ENCODE measurements around the gene ARL8B. TPM values are rescaled to one million over a fixed set of nuclear protein-coding genes. Genes with fewer than 3 reads are reported as not detected.

ARL8B gene
- total and polyA plus RNA-seq, 2 donors (not counting 1 experiment from before 2014, with no cell fraction given): 14.5 to 67.3 TPM

- no peaks in the 10 kb centered on the region for H3K9me3 Mint-ChIP-seq (ENCODE audit: insufficient read depth)
Measured at GRCh38 chr3:5212628-5213573, 90.8 kb downstream of the ARL8B start.

More at GRCh38 chr3:5212628-5213573, 90.8 kb downstream of the ARL8B start:
- WGBS (ENCODE audit: insufficient coverage): 99% methylated on average over 8 of the region's 9 CpGs
- no peak overlapping the region for H3K4me3 ChIP-seq (ENCODE audit: control extremely low read depth in 1 of 5, extremely low read depth in 1 of 5, insufficient read depth in 1 of 5, low read depth in 2 of 5, low read length in 4 of 5)
- intact Hi-C loops (cut with micrococcal nuclease): no loop called here
- ATAC-seq (ENCODE audit: low read depth) (no peak), DNase-seq (no peak)
- no peak overlapping the region for H3K27ac ChIP-seq (ENCODE audit: low read length in 2 of 2)
- Mint-ChIP-seq H3K4me1 (no peaks in the 10 kb centered on the region), H3K4me3 (no peak overlapping the region), H3K27me3 (no peaks in the 10 kb centered on the region), H3K27ac (peak overlapping the region; percentile 34)
- ChIA-PET POLR2A (no interaction called here), CTCF (interaction anchor here (0.9 to 1.4 kb wide), 3 partner anchors 21 to 76 kb away, joined by 3 to 4 read pairs (median 3); no protein-coding TSS in a partner anchor)
- H3K79me2 ChIP-seq (ENCODE audit: control insufficient read depth, insufficient read depth, low read length): peaks cover 11% of the 10 kb centered on the region
- no peak for TF ChIP-seq EZH2 (IDR thresholded peaks at IDR 0.05; ENCODE audit: borderline replicate concordance, insufficient read depth, low read depth, low read length, poor library complexity, severe bottlenecking)
- no peak for TF ChIP-seq CTCF (IDR thresholded peaks at IDR 0.05)
- no peak overlapping the region for H3K4me2 ChIP-seq (replicated peaks; ENCODE audit: low read depth, low read length, poor library complexity, severe bottlenecking)
- H3K27me3 ChIP-seq (replicated peaks in 1 of 4; ENCODE audit: control extremely low read depth in 1 of 4, control insufficient read depth in 3 of 4, insufficient read depth in 4 of 4, low read length in 3 of 4): no peaks in the 10 kb centered on the region
- H2AFZ ChIP-seq (ENCODE audit: insufficient read depth, low read depth, low read length, poor library complexity, severe bottlenecking): no peak overlapping the region
- peaks cover 15 to 98% of the 10 kb centered on the region in 2 experiments for H3K36me3 ChIP-seq (replicated peaks in 1 of 2; ENCODE audit: control extremely low read depth in 1 of 2, control insufficient read depth in 1 of 2, extremely low read depth in 1 of 2, insufficient read depth in 2 of 2, low read length in 1 of 2)
- H3K4me1 ChIP-seq (ENCODE audit: control insufficient read depth in 2 of 2, insufficient read depth in 2 of 2, low read length in 2 of 2): no peaks in the 10 kb centered on the region
- peaks cover 51% of the 10 kb centered on the region for H4K20me1 ChIP-seq (ENCODE audit: control insufficient read depth, insufficient read depth, low read length, poor library complexity, severe bottlenecking)
- no peaks in the 10 kb centered on the region for H3K9me3 ChIP-seq (ENCODE audit: control extremely low read depth in 1 of 3, control insufficient read depth in 2 of 3, insufficient read depth in 1 of 3, low read length in 2 of 3)
- H3K9ac ChIP-seq (ENCODE audit: low read length): no peak overlapping the region
